HepG2 (cell line): ENCODE results near the gene NCOA3. TPM values are rescaled to one million over a fixed set of nuclear protein-coding genes. Genes with fewer than 3 reads are reported as not detected.
A peak's percentile ranks its signal among the peaks of the same experiment; 100 is the strongest.

ENCODE experiments used
- KLF12 ChIP-seq: sonication (generic); formaldehyde crosslinking; IDR thresholded peaks from 2 replicates; pipeline ENCODE4 v1.4.0; 2020; ENCODE audit warnings: missing genetic modification reagents, borderline replicate concordance
- RAD21 ChIP-seq: fragments of 450-650 bp; formaldehyde crosslinking; IDR thresholded peaks from 2 replicates; pipeline ENCODE4 v1.5.0; 2020; ENCODE audit warnings: mild to moderate bottlenecking
- RXRB ChIP-seq: IDR thresholded peaks from 2 replicates; pipeline ENCODE4 v1.6.1; 2016; ENCODE audit warnings: borderline replicate concordance, missing genetic modification reagents, missing compliant biosample characterization
- SOX5 ChIP-seq: IDR thresholded peaks from 2 replicates; pipeline ENCODE4 v1.6.1; 2016; ENCODE audit warnings: borderline replicate concordance
- SOX6 ChIP-seq, 2 experiments: fragments of 450-650 bp in 1 of 2; sonication (generic) in 1 of 2; formaldehyde crosslinking in 1 of 2; IDR thresholded peaks; 2 replicates each; pipeline versions ENCODE4 v1.4.0 to v1.6.1; 2017 to 2020; ENCODE audit warnings: antibody characterized with exemption in 1 of 2, mild to moderate bottlenecking in 1 of 2, missing genetic modification reagents in 1 of 2
- ZNF337 ChIP-seq: sonication (generic); formaldehyde crosslinking; IDR thresholded peaks from 2 replicates; pipeline ENCODE4 v1.5.1; 2020; ENCODE audit warnings: missing genetic modification reagents, low read depth, mild to moderate bottlenecking, borderline replicate concordance
- ZNF33B ChIP-seq: sonication (generic); formaldehyde crosslinking; IDR thresholded peaks from 2 replicates; pipeline ENCODE4 v1.5.1; 2020; ENCODE audit warnings: mild to moderate bottlenecking, missing genetic modification reagents
- ZNF788 ChIP-seq: sonication (generic); formaldehyde crosslinking; IDR thresholded peaks from 2 replicates; pipeline ENCODE4 v1.5.0; 2020; ENCODE audit warnings: mild to moderate bottlenecking, missing genetic modification reagents, borderline replicate concordance
- polyA plus RNA-seq, 8 experiments: library from polyadenylated mRNA; depleted of rRNA in 3 of 8; stranded (reverse) in 7 of 8; unstranded in 1 of 8; fragments of >200 nt; fragmentation: Illumina TruSeq in 4 of 8; extraction: Trizol in 4 of 8; gene quantifications; 2 replicates each; pipeline versions ENCODE4 v1.2.1 to v1.2.3, GENCODE V29; 2011 to 2016; ENCODE audit warnings: low read depth in 4 of 8, missing spikeins in 1 of 8, mixed read lengths in 1 of 8; ENCODE audit not compliant: insufficient read depth in 1 of 8
- total RNA-seq, 5 experiments: library from RNA; depleted of rRNA; stranded (reverse); fragments of >200 nt; fragmentation: Illumina TruSeq; extraction: Trizol; gene quantifications; 2 replicates each; pipeline ENCODE4 v1.2.3, GENCODE V29; 2016; ENCODE audit warnings: low read depth in 1 of 5
- TF ChIP-seq, protein P1 (sequence below): sonication (generic); formaldehyde crosslinking; IDR thresholded peaks from 2 replicates; pipeline ENCODE4 v1.5.0; 2020; ENCODE audit warnings: missing genetic modification reagents
- TF ChIP-seq, protein P2 (sequence below): IDR thresholded peaks from 2 replicates; pipeline ENCODE4 v1.4.0; 2020; ENCODE audit warnings: mild to moderate bottlenecking, missing genetic modification reagents
- TF ChIP-seq, protein P3 (sequence below): sonication (generic); formaldehyde crosslinking; conservative IDR thresholded peaks from 2 replicates; pipeline ENCODE4 v1.4.0; 2020; ENCODE audit warnings: mild to moderate bottlenecking, missing genetic modification reagents, moderate library complexity

Gene NCOA3
- total and polyA plus RNA-seq, 2 of the 13 experiments (the other 11 are each of a cell fraction or from before 2014, with no cell fraction given) = 35.0 to 56.8 TPM

GRCh38 chr20:47596003-47596571 lies 94.4 kb downstream of the NCOA3 start (continued):
- TF ChIP-seq, protein P1, sequence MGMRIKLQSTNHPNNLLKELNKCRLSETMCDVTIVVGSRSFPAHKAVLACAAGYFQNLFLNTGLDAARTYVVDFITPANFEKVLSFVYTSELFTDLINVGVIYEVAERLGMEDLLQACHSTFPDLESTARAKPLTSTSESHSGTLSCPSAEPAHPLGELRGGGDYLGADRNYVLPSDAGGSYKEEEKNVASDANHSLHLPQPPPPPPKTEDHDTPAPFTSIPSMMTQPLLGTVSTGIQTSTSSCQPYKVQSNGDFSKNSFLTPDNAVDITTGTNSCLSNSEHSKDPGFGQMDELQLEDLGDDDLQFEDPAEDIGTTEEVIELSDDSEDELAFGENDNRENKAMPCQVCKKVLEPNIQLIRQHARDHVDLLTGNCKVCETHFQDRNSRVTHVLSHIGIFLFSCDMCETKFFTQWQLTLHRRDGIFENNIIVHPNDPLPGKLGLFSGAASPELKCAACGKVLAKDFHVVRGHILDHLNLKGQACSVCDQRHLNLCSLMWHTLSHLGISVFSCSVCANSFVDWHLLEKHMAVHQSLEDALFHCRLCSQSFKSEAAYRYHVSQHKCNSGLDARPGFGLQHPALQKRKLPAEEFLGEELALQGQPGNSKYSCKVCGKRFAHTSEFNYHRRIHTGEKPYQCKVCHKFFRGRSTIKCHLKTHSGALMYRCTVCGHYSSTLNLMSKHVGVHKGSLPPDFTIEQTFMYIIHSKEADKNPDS (CRISPR knock-in tag) = no peak
- TF ChIP-seq, protein P2, sequence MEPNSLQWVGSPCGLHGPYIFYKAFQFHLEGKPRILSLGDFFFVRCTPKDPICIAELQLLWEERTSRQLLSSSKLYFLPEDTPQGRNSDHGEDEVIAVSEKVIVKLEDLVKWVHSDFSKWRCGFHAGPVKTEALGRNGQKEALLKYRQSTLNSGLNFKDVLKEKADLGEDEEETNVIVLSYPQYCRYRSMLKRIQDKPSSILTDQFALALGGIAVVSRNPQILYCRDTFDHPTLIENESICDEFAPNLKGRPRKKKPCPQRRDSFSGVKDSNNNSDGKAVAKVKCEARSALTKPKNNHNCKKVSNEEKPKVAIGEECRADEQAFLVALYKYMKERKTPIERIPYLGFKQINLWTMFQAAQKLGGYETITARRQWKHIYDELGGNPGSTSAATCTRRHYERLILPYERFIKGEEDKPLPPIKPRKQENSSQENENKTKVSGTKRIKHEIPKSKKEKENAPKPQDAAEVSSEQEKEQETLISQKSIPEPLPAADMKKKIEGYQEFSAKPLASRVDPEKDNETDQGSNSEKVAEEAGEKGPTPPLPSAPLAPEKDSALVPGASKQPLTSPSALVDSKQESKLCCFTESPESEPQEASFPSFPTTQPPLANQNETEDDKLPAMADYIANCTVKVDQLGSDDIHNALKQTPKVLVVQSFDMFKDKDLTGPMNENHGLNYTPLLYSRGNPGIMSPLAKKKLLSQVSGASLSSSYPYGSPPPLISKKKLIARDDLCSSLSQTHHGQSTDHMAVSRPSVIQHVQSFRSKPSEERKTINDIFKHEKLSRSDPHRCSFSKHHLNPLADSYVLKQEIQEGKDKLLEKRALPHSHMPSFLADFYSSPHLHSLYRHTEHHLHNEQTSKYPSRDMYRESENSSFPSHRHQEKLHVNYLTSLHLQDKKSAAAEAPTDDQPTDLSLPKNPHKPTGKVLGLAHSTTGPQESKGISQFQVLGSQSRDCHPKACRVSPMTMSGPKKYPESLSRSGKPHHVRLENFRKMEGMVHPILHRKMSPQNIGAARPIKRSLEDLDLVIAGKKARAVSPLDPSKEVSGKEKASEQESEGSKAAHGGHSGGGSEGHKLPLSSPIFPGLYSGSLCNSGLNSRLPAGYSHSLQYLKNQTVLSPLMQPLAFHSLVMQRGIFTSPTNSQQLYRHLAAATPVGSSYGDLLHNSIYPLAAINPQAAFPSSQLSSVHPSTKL (CRISPR knock-in tag) = peak; percentile 45; the same call in 1 of the 2 replicates
- TF ChIP-seq RXRB (peak; percentile 56), ZNF33B (no peak), RAD21 (no peak), SOX6 (IDR thresholded peaks at IDR 0.05) (no peak), SOX6 (CRISPR knock-in tag; IDR thresholded peaks at IDR 0.05) (no peak), KLF12 (no peak), SOX5 (CRISPR knock-in tag) (peak; percentile 11; the same call in 1 of the 2 replicates), ZNF788 (CRISPR knock-in tag) (no peak), ZNF337 (CRISPR knock-in tag) (0 out of 2 replicates have a peak, but pooled peaks have one; percentile 44)
- TF ChIP-seq, protein P3, sequence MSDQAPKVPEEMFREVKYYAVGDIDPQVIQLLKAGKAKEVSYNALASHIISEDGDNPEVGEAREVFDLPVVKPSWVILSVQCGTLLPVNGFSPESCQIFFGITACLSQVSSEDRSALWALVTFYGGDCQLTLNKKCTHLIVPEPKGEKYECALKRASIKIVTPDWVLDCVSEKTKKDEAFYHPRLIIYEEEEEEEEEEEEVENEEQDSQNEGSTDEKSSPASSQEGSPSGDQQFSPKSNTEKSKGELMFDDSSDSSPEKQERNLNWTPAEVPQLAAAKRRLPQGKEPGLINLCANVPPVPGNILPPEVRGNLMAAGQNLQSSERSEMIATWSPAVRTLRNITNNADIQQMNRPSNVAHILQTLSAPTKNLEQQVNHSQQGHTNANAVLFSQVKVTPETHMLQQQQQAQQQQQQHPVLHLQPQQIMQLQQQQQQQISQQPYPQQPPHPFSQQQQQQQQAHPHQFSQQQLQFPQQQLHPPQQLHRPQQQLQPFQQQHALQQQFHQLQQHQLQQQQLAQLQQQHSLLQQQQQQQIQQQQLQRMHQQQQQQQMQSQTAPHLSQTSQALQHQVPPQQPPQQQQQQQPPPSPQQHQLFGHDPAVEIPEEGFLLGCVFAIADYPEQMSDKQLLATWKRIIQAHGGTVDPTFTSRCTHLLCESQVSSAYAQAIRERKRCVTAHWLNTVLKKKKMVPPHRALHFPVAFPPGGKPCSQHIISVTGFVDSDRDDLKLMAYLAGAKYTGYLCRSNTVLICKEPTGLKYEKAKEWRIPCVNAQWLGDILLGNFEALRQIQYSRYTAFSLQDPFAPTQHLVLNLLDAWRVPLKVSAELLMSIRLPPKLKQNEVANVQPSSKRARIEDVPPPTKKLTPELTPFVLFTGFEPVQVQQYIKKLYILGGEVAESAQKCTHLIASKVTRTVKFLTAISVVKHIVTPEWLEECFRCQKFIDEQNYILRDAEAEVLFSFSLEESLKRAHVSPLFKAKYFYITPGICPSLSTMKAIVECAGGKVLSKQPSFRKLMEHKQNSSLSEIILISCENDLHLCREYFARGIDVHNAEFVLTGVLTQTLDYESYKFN (CRISPR knock-in tag) = peak; percentile 63
